Hepatocyte (in vitro differentiated cells): Measurements from ENCODE around the gene CARD11.

ENCODE experiments used
- EZH2 ChIP-seq: fragments of 200-600 bp; sonication (generic); IDR thresholded peaks from 2 replicates; pipeline ENCODE4 v1.6.1; 2016; ENCODE audit warnings: antibody characterized with exemption, mild to moderate bottlenecking, borderline replicate concordance
- TF ChIP-seq, protein P1 (sequence below): fragments of 200-600 bp; sonication (generic); IDR thresholded peaks from 2 replicates; pipeline ENCODE4 v1.5.1; 2016; ENCODE audit warnings: antibody characterized with exemption, mild to moderate bottlenecking; ENCODE audit not compliant: poor library complexity

DNA sequence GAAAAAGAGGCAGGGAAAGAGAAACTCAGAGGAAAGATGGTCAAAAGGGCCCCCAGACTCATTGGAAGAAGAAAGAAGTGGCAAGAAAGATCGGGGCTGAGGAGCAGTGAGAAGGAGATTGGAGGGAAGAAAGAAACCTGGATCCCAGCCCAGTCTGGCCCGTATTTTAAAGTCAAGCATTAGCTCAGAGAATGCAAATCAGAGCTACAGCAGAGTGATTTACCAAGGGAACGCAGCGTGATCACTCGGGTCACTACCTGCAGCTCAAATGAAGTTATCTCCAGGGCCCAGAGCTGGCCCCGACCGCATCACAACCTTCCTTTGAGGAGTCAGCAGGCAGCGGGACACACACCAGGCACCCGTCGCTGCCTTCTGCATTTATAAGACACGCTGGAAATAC lies 72.8 kb downstream of the CARD11 start:
- TF ChIP-seq, protein P1, sequence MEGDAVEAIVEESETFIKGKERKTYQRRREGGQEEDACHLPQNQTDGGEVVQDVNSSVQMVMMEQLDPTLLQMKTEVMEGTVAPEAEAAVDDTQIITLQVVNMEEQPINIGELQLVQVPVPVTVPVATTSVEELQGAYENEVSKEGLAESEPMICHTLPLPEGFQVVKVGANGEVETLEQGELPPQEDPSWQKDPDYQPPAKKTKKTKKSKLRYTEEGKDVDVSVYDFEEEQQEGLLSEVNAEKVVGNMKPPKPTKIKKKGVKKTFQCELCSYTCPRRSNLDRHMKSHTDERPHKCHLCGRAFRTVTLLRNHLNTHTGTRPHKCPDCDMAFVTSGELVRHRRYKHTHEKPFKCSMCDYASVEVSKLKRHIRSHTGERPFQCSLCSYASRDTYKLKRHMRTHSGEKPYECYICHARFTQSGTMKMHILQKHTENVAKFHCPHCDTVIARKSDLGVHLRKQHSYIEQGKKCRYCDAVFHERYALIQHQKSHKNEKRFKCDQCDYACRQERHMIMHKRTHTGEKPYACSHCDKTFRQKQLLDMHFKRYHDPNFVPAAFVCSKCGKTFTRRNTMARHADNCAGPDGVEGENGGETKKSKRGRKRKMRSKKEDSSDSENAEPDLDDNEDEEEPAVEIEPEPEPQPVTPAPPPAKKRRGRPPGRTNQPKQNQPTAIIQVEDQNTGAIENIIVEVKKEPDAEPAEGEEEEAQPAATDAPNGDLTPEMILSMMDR, result no peak
- no peak for TF ChIP-seq EZH2
